Hepatocyte (in vitro differentiated cells): ENCODE measurements around the gene WDHD1.
"Not testable (repeated sequence)": the region's sequence is repeated elsewhere in the genome, so short reads cannot be mapped to it uniquely, and the experiment has no call there.

ENCODE experiments used
- CTCF ChIP-seq: fragments of 200-600 bp; sonication (generic); IDR thresholded peaks from 2 replicates; pipeline ENCODE4 v1.5.1; 2016; ENCODE audit warnings: antibody characterized with exemption, mild to moderate bottlenecking; ENCODE audit not compliant: poor library complexity
- EZH2phosphoT487 ChIP-seq: fragments of 200-600 bp; sonication (generic); IDR thresholded peaks from one replicate; pipeline ENCODE4 v1.6.1; 2018; ENCODE audit warnings: antibody characterized with exemption, mild to moderate bottlenecking, low read depth, moderate library complexity; ENCODE audit not compliant: unreplicated experiment, severe bottlenecking

- TF ChIP-seq CTCF, EZH2phosphoT487: not testable (repeated sequence)
These were observed 11.1 kb upstream of the WDHD1 start for GRCh38 chr14:55037995-55038394.
